GM21737 (cell line): Measurements from ENCODE around the gene TSKU.
"Not testable (repeated sequence)": the region's sequence is repeated elsewhere in the genome, so short reads cannot be mapped to it uniquely, and the experiment has no call there.

ENCODE experiments used
- ATAC-seq: cut with Tn5 transposase; IDR thresholded peaks from one replicate; pipeline ENCODE4 v1.9.1; 2021; ENCODE audit warnings: mild to moderate bottlenecking, moderate library complexity; ENCODE audit not compliant: unreplicated experiment

Gene TSKU

GRCh38 chr11:76783294-76783895 is at the start of gene TSKU:
Gene TSKU (plus strand): TSS chr11:76783356. CDS start chr11:76795617, 12,261 bp downstream.
- no peak for ATAC-seq

- not testable (repeated sequence) for ATAC-seq
Observed at GRCh38 chr11:76733906-76734305, 49.2 kb upstream of the TSKU start.

GRCh38 chr11:76734456-76735420 is 48.4 kb upstream of the TSKU start:
- ATAC-seq: no peak

GRCh38 chr11:76735841-76736240 is 47.3 kb upstream of the TSKU start:
- no peak for ATAC-seq

GRCh38 chr11:76736266-76736665 is 46.9 kb upstream of the TSKU start:
- no peak for ATAC-seq

GRCh38 chr11:76736773-76737495 is 46.2 kb upstream of the TSKU start:
- ATAC-seq: no peak

- no peak for ATAC-seq
Observed at GRCh38 chr11:76738618-76739240, 44.4 kb upstream of the TSKU start.

- no peak for ATAC-seq
Observed at GRCh38 chr11:76739798-76740197, 43.4 kb upstream of the TSKU start.

- no peak for ATAC-seq
Observed at GRCh38 chr11:76740772-76741171, 42.4 kb upstream of the TSKU start.

GRCh38 chr11:76742902-76743301 is 40.3 kb upstream of the TSKU start:
- no peak for ATAC-seq

- no peak for ATAC-seq
Observed at GRCh38 chr11:76744186-76745043, 38.7 kb upstream of the TSKU start.

GRCh38 chr11:76745044-76745376 is 38.1 kb upstream of the TSKU start:
- no peak for ATAC-seq

GRCh38 chr11:76745561-76746207 is 37.5 kb upstream of the TSKU start:
- no peak for ATAC-seq

GRCh38 chr11:76747153-76747914 is 35.8 kb upstream of the TSKU start:
- ATAC-seq: no peak

GRCh38 chr11:76747915-76748860 is 35.0 kb upstream of the TSKU start:
- ATAC-seq: no peak

GRCh38 chr11:76748948-76749347 is 34.2 kb upstream of the TSKU start:
- no peak for ATAC-seq

- ATAC-seq: no peak
Observed at GRCh38 chr11:76750067-76750466, 33.1 kb upstream of the TSKU start.

- ATAC-seq: no peak
Observed at GRCh38 chr11:76750746-76751145, 32.4 kb upstream of the TSKU start.
